Keratinocyte (primary cell): ENCODE results near the gene DNAJC11. TPM values are rescaled to one million over a fixed set of nuclear protein-coding genes. Genes with fewer than 3 reads are reported as not detected.

ENCODE experiments used
- DNase-seq: peaks from one replicate; pipeline ENCODE4 v3.0.0-alpha.2; 2011; ENCODE audit warnings: low read depth, missing footprints, low spot score
- FAIRE-seq: peaks from 2 replicates; lab custom pipeline; 2011; peaks lifted over from hg19 to GRCh38; lab: Jason Lieb, UNC
- H2AFZ ChIP-seq: 2 replicates; pipeline ENCODE4 v1.6.0; 2012; ENCODE audit warnings: low read length, control low read depth, inconsistent platforms; ENCODE audit not compliant: control insufficient read depth
- H3K27ac ChIP-seq: 2 replicates; pipeline ENCODE4 v1.5.1; 2011; ENCODE audit warnings: low read length; ENCODE audit not compliant: control insufficient read depth, insufficient read depth
- H3K27me3 ChIP-seq: 3 replicates; pipeline ENCODE4 v1.6.0; 2011; ENCODE audit warnings: low read length; ENCODE audit not compliant: control insufficient read depth, insufficient read depth; ENCODE audit errors: extremely low read depth
- H3K36me3 ChIP-seq, 2 experiments: 2 replicates in 1 of 2; 3 replicates in 1 of 2; pipeline ENCODE4 v1.5.1; 2011; ENCODE audit warnings: low read length in 2 of 2, mild to moderate bottlenecking in 1 of 2; ENCODE audit not compliant: control insufficient read depth in 2 of 2, insufficient read depth in 2 of 2; ENCODE audit errors: extremely low read depth in 1 of 2
- H3K4me1 ChIP-seq: 3 replicates; pipeline ENCODE4 v1.5.1; 2011; ENCODE audit warnings: low read length; ENCODE audit not compliant: control insufficient read depth, insufficient read depth; ENCODE audit errors: extremely low read depth
- H3K4me2 ChIP-seq: 3 replicates; pipeline ENCODE4 v1.6.0; 2011; ENCODE audit warnings: low read depth, low read length; ENCODE audit not compliant: control insufficient read depth, insufficient read depth; ENCODE audit errors: extremely low read depth
- H3K4me3 ChIP-seq, 3 experiments: fragments of 200-600 bp in 1 of 3; sonication (generic) in 1 of 3; 2 replicates in 2 of 3; 3 replicates in 1 of 3; pipeline ENCODE4 v1.5.1; 2011 to 2016; ENCODE audit warnings: low read length in 3 of 3, mild to moderate bottlenecking in 3 of 3, control low read depth in 2 of 3, inconsistent platforms in 1 of 3, low read depth in 1 of 3, mixed read lengths in 1 of 3, mixed run types in 1 of 3, moderate library complexity in 1 of 3; ENCODE audit not compliant: control insufficient read depth in 2 of 3, insufficient read depth in 2 of 3; ENCODE audit errors: extremely low read depth in 1 of 3
- H3K79me2 ChIP-seq: 2 replicates; pipeline ENCODE4 v1.6.0; 2012; ENCODE audit warnings: low read length; ENCODE audit not compliant: control insufficient read depth, insufficient read depth
- H3K9ac ChIP-seq: 3 replicates; pipeline ENCODE4 v1.6.0; 2011; ENCODE audit warnings: low read length; ENCODE audit not compliant: control insufficient read depth, insufficient read depth; ENCODE audit errors: extremely low read depth
- H3K9me1 ChIP-seq: 3 replicates; pipeline ENCODE4 v1.6.0; 2011; ENCODE audit warnings: low read length; ENCODE audit not compliant: control insufficient read depth, insufficient read depth; ENCODE audit errors: extremely low read depth
- H3K9me3 ChIP-seq: 2 replicates; pipeline ENCODE4 v1.5.1; 2012; ENCODE audit warnings: low read depth, low read length; ENCODE audit not compliant: control insufficient read depth
- H4K20me1 ChIP-seq: 3 replicates; pipeline ENCODE4 v1.6.0; 2011; ENCODE audit warnings: low read length; ENCODE audit not compliant: control insufficient read depth, insufficient read depth; ENCODE audit errors: extremely low read depth
- EZH2 ChIP-seq: IDR thresholded peaks from one replicate; pipeline ENCODE4 v1.6.1; 2012; ENCODE audit warnings: inconsistent platforms, mild to moderate bottlenecking, low read length, moderate library complexity
- dilution Hi-C: fragments of 300-500 bp; cut with MboI; formaldehyde crosslinking; loops from one replicate; pipeline ENCODE4 v1.7.0; 2020; ENCODE audit warnings: low sequenced_read_pairs; ENCODE audit not compliant: extremely low pct_ligation_motif_present
- polyA plus RNA-seq, 5 experiments: library from polyadenylated mRNA; depleted of rRNA in 3 of 5; stranded (reverse) in 3 of 5; stranded (forward) in 1 of 5; unstranded in 1 of 5; fragments of >200 nt; gene quantifications; 1 replicate in 1 of 5; 2 replicates in 3 of 5; 3 replicates in 1 of 5; pipeline versions ENCODE4 v1.2.1 to v1.2.3, GENCODE V29; 2011 to 2012; ENCODE audit warnings: missing spikeins in 2 of 5, low read depth in 1 of 5, low replicate concordance in 1 of 5
- TF ChIP-seq, protein P1 (sequence below), 3 experiments: IDR thresholded peaks in 1 of 3; conservative IDR thresholded peaks in 1 of 3; optimal IDR thresholded peaks in 1 of 3; 2 replicates in 2 of 3; 3 replicates in 1 of 3; pipeline versions ENCODE3 to v1.5.1; 2011; ENCODE audit warnings: low read length in 3 of 3, mild to moderate bottlenecking in 3 of 3, moderate library complexity in 2 of 3, control low read depth in 1 of 3, inconsistent platforms in 1 of 3; ENCODE audit not compliant: insufficient read depth in 2 of 3; ENCODE audit errors: extremely low read depth in 1 of 3

DNAJC11 gene
- polyA plus RNA-seq, 1 donor (not counting 4 experiments of a cell fraction or from before 2014, with no cell fraction given) = 40.8 TPM

GRCh38 chr1:6628971-6629479 is 72.6 kb downstream of the DNAJC11 start:
- no peak overlapping the region for H3K9ac ChIP-seq
- H3K27ac ChIP-seq = no peak overlapping the region
- H3K79me2 ChIP-seq = peaks cover 24% of the 10 kb centered on the region
- H3K36me3 ChIP-seq = peaks cover 13 to 17% of the 10 kb centered on the region in 2 experiments
- dilution Hi-C loops = no loop called here
- H4K20me1 ChIP-seq = no peaks in the 10 kb centered on the region
- H3K9me1 ChIP-seq = no peaks in the 10 kb centered on the region
- TF ChIP-seq, protein P1, sequence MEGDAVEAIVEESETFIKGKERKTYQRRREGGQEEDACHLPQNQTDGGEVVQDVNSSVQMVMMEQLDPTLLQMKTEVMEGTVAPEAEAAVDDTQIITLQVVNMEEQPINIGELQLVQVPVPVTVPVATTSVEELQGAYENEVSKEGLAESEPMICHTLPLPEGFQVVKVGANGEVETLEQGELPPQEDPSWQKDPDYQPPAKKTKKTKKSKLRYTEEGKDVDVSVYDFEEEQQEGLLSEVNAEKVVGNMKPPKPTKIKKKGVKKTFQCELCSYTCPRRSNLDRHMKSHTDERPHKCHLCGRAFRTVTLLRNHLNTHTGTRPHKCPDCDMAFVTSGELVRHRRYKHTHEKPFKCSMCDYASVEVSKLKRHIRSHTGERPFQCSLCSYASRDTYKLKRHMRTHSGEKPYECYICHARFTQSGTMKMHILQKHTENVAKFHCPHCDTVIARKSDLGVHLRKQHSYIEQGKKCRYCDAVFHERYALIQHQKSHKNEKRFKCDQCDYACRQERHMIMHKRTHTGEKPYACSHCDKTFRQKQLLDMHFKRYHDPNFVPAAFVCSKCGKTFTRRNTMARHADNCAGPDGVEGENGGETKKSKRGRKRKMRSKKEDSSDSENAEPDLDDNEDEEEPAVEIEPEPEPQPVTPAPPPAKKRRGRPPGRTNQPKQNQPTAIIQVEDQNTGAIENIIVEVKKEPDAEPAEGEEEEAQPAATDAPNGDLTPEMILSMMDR (optimal IDR thresholded peaks at IDR 0.05 in 1 of 3, IDR thresholded peaks at IDR 0.05 in 1 of 3, conservative IDR thresholded peaks at IDR 0.05 in 1 of 3; ENCODE audit: extremely low read depth in 1 of 3, insufficient read depth in 2 of 3, low read length in 3 of 3) = no peak
- TF ChIP-seq EZH2 = no peak
- H3K27me3 ChIP-seq = no peaks in the 10 kb centered on the region
- no peak overlapping the region for H2AFZ ChIP-seq
- FAIRE-seq (no peak), DNase-seq (no peak)
- no peak overlapping the region for H3K4me3 ChIP-seq
- H3K9me3 ChIP-seq = no peaks in the 10 kb centered on the region
- no peak overlapping the region for H3K4me2 ChIP-seq
- peaks cover 11% of the 10 kb centered on the region for H3K4me1 ChIP-seq

GRCh38 chr1:6627841-6628545 is 73.6 kb downstream of the DNAJC11 start:
- peaks cover 24% of the 10 kb centered on the region for H3K79me2 ChIP-seq
- H3K36me3 ChIP-seq = peaks cover 9 to 18% of the 10 kb centered on the region in 2 experiments
- H3K9ac ChIP-seq = no peak overlapping the region
- no peak for TF ChIP-seq EZH2
- TF ChIP-seq, protein P1 (optimal IDR thresholded peaks at IDR 0.05 in 1 of 3, IDR thresholded peaks at IDR 0.05 in 1 of 3, conservative IDR thresholded peaks at IDR 0.05 in 1 of 3; ENCODE audit: extremely low read depth in 1 of 3, insufficient read depth in 2 of 3, low read length in 3 of 3) = no peak
- H3K9me3 ChIP-seq = no peaks in the 10 kb centered on the region
- H3K4me3 ChIP-seq = no peak overlapping the region
- FAIRE-seq (no peak), DNase-seq (no peak)
- peaks cover 11% of the 10 kb centered on the region for H3K4me1 ChIP-seq
- H3K27me3 ChIP-seq = no peaks in the 10 kb centered on the region
- dilution Hi-C loops = no loop called here
- no peak overlapping the region for H3K4me2 ChIP-seq
- no peak overlapping the region for H3K27ac ChIP-seq
- H3K9me1 ChIP-seq = no peaks in the 10 kb centered on the region
- H4K20me1 ChIP-seq = no peaks in the 10 kb centered on the region
- no peak overlapping the region for H2AFZ ChIP-seq
